Mammary epithelial cell (primary cell): ENCODE measurements around the gene XYLT1.

Source experiments
- CTCF ChIP-seq, 2 donors: IDR thresholded peaks in 1 of 2; conservative IDR thresholded peaks in 1 of 2; 2 replicates each; pipeline ENCODE4 v1.5.1; 2011 to 2012; ENCODE audit warnings: inconsistent platforms in 2 of 2, low read length in 2 of 2, mild to moderate bottlenecking in 2 of 2, control low read depth in 1 of 2, low read depth in 1 of 2; ENCODE audit not compliant: insufficient read depth in 1 of 2; ENCODE audit errors: extremely low read depth in 1 of 2
- EZH2 ChIP-seq: IDR thresholded peaks from 2 replicates; pipeline ENCODE4 v1.6.1; 2012; ENCODE audit warnings: low read length, inconsistent platforms, borderline replicate concordance

- TF ChIP-seq EZH2, result no peak
- no peak for TF ChIP-seq CTCF (conservative IDR thresholded peaks at IDR 0.05 in 1 of 2, IDR thresholded peaks at IDR 0.05 in 1 of 2; ENCODE audit: extremely low read depth in 1 of 2, insufficient read depth in 1 of 2, low read depth in 1 of 2, low read length in 2 of 2)
Measured at GRCh38 chr16:17301593-17302135, 169.1 kb downstream of the XYLT1 start.
